ENCODE results near the gene HECW1. TPM values are rescaled to one million over a fixed set of nuclear protein-coding genes. Genes with fewer than 3 reads are reported as not detected.

The HECW1 gene
- total and polyA plus RNA-seq, 2 of the 13 experiments (the other 11 are each of a cell fraction or from before 2014, with no cell fraction given), result not detected

DNA sequence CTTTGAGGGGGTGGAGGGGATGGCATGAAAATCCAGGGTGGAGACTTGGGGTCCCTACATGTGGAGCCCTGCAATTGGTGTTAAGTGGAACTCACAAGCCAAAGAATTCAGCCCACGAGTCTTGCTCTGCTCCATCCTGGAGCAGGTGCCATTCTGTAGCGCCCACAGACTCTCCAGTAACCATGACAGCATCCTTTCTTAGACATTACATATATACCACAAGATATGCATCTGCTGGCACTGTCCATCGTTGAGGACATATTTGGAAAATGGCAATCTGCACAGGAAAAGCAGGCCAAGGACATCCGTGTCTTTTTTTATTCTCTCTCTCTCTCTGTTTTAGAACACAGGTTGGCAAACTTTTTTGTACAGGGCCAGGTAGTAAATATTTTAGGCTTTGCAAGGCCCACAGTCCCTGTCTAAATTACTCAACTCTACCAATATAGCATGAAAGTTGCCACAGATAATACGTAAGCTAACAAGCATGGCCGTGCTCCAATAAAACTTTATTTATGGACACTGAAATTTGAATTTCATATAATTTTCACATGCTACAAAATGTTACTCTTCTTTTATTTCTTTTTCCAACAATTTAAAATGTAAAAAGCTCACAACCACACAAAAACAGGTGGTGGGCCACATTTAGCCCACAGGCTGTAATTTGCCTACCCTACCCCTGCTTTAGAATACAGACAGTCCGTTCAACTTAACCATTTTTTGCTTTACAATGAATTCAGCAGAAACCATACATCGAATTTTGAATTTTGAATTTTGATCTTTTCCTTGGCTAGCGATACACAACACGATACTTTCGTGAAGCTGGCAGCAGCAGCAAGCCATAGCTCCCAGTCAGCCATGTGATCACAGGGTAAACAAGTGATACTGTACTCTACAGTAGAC is 329.0 kb downstream of the HECW1 start:
- Histone ChIP-seq H3K4me3 (replicated peaks in 1 of 3; ENCODE audit: insufficient read depth in 1 of 3, low read depth in 2 of 3, low read length in 3 of 3) (no peak overlapping the region), H3K79me2 (ENCODE audit: insufficient read depth, low read length) (no peaks in the 10 kb centered on the region), H2AFZ (ENCODE audit: low read length) (no peak overlapping the region), H3K9ac (ENCODE audit: insufficient read depth, low read depth, low read length) (no peak overlapping the region), H4K20me1 (ENCODE audit: insufficient read depth, low read length) (no peaks in the 10 kb centered on the region), H3K36me3 (replicated peaks in 1 of 2; ENCODE audit: control insufficient read depth in 1 of 2, insufficient read depth in 2 of 2, low read length in 2 of 2) (no peaks in the 10 kb centered on the region), H3K27me3 (ENCODE audit: control insufficient read depth in 1 of 2, insufficient read depth in 2 of 2, low read length in 2 of 2) (no peaks in the 10 kb centered on the region), H3K27ac (ENCODE audit: extremely low read length, insufficient read depth, low read length) (no peak overlapping the region), H3K9me3 (ENCODE audit: low read length) (no peaks in the 10 kb centered on the region), H3K4me1 (ENCODE audit: insufficient read depth, low read length) (peaks cover 31% of the 10 kb centered on the region), H3K4me2 (ENCODE audit: low read depth, low read length) (no peak overlapping the region)
- TF ChIP-seq ZSCAN21 (CRISPR knock-in tag; IDR thresholded peaks at IDR 0.05; ENCODE audit: borderline replicate concordance) (no peak), FOXM1 (CRISPR knock-in tag; IDR thresholded peaks at IDR 0.05) (no peak), ZNF138 (CRISPR knock-in tag; IDR thresholded peaks at IDR 0.05; ENCODE audit: low read depth) (no peak), TBX3 (IDR thresholded peaks at IDR 0.05; ENCODE audit: borderline replicate concordance) (no peak), TARDBP (CRISPR knock-in tag; IDR thresholded peaks at IDR 0.05) (no peak)
- TF ChIP-seq, protein P1, sequence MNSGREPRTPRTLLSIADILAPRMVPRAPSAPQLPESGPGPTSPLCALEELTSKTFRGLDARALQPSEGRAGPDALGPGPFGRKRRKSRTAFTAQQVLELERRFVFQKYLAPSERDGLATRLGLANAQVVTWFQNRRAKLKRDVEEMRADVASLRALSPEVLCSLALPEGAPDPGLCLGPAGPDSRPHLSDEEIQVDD (CRISPR knock-in tag; IDR thresholded peaks at IDR 0.05; ENCODE audit: borderline replicate concordance), result no peak
- POLR2A ChIA-PET, result no interaction called here
- ATAC-seq, result no peak
- no peak for DNase-seq (ENCODE audit: low spot score)
- no TSS peak for BruUV-seq (replicated peaks)
- 39% methylated on average over 11 of the region's 11 CpGs for WGBS (ENCODE audit: low lambda C conversion rate)
- CTCF ChIA-PET (ENCODE audit: low intra/inter-chr PET ratio, low total read pairs), result no interaction called here
- intact Hi-C loops (cut with micrococcal nuclease; ENCODE audit: unreplicated experiment), result no loop called here
- in situ Hi-C loops (cut with HindIII; ENCODE audit: extremely low pct_ligation_motif_present, low pct_unique_long_range_greater_than_20kb), result no loop called here
- no peak for FAIRE-seq

DNA sequence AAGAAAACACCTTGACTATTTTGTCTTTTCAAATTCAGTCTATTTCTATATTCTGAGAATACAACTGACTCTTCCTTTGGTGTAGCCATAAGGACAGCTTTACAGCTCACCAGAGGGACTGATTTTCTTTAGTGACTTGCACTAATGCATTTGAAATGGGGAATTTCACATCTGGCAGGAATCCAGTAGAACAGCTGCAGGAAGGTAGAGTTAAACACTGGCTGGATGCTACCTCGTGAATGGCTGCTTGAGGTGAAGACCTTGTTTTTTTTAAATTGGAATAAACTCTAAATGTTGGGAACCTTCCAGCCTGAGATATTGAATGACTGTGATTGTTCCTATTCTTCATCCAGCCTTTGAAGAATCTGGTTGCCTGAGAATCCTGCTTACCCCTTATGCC is 330.9 kb downstream of the HECW1 start:
- in situ Hi-C loops (cut with HindIII; ENCODE audit: extremely low pct_ligation_motif_present, low pct_unique_long_range_greater_than_20kb) (no loop called here), intact Hi-C loops (cut with micrococcal nuclease; ENCODE audit: unreplicated experiment) (no loop called here)
- FAIRE-seq (no peak), DNase-seq (ENCODE audit: low spot score) (no peak), ATAC-seq (no peak)
- Histone ChIP-seq H3K79me2 (ENCODE audit: insufficient read depth, low read length) (no peaks in the 10 kb centered on the region), H3K4me2 (ENCODE audit: low read depth, low read length) (no peak overlapping the region), H3K4me3 (replicated peaks in 1 of 3; ENCODE audit: insufficient read depth in 1 of 3, low read depth in 2 of 3, low read length in 3 of 3) (no peak overlapping the region), H2AFZ (ENCODE audit: low read length) (no peak overlapping the region), H3K27ac (ENCODE audit: extremely low read length, insufficient read depth, low read length) (no peak overlapping the region), H4K20me1 (ENCODE audit: insufficient read depth, low read length) (no peaks in the 10 kb centered on the region), H3K27me3 (ENCODE audit: control insufficient read depth in 1 of 2, insufficient read depth in 2 of 2, low read length in 2 of 2) (no peaks in the 10 kb centered on the region), H3K9me3 (ENCODE audit: low read length) (no peaks in the 10 kb centered on the region), H3K4me1 (ENCODE audit: insufficient read depth, low read length) (peaks cover 27% of the 10 kb centered on the region), H3K36me3 (replicated peaks in 1 of 2; ENCODE audit: control insufficient read depth in 1 of 2, insufficient read depth in 2 of 2, low read length in 2 of 2) (no peaks in the 10 kb centered on the region), H3K9ac (ENCODE audit: insufficient read depth, low read depth, low read length) (no peak overlapping the region)
- TF ChIP-seq, protein P2, sequence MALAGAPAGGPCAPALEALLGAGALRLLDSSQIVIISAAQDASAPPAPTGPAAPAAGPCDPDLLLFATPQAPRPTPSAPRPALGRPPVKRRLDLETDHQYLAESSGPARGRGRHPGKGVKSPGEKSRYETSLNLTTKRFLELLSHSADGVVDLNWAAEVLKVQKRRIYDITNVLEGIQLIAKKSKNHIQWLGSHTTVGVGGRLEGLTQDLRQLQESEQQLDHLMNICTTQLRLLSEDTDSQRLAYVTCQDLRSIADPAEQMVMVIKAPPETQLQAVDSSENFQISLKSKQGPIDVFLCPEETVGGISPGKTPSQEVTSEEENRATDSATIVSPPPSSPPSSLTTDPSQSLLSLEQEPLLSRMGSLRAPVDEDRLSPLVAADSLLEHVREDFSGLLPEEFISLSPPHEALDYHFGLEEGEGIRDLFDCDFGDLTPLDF (CRISPR knock-in tag; IDR thresholded peaks at IDR 0.05), result no peak
- no peak for TF ChIP-seq ZNF615 (CRISPR knock-in tag; IDR thresholded peaks at IDR 0.05; ENCODE audit: borderline replicate concordance)
- TF ChIP-seq, protein P3, sequence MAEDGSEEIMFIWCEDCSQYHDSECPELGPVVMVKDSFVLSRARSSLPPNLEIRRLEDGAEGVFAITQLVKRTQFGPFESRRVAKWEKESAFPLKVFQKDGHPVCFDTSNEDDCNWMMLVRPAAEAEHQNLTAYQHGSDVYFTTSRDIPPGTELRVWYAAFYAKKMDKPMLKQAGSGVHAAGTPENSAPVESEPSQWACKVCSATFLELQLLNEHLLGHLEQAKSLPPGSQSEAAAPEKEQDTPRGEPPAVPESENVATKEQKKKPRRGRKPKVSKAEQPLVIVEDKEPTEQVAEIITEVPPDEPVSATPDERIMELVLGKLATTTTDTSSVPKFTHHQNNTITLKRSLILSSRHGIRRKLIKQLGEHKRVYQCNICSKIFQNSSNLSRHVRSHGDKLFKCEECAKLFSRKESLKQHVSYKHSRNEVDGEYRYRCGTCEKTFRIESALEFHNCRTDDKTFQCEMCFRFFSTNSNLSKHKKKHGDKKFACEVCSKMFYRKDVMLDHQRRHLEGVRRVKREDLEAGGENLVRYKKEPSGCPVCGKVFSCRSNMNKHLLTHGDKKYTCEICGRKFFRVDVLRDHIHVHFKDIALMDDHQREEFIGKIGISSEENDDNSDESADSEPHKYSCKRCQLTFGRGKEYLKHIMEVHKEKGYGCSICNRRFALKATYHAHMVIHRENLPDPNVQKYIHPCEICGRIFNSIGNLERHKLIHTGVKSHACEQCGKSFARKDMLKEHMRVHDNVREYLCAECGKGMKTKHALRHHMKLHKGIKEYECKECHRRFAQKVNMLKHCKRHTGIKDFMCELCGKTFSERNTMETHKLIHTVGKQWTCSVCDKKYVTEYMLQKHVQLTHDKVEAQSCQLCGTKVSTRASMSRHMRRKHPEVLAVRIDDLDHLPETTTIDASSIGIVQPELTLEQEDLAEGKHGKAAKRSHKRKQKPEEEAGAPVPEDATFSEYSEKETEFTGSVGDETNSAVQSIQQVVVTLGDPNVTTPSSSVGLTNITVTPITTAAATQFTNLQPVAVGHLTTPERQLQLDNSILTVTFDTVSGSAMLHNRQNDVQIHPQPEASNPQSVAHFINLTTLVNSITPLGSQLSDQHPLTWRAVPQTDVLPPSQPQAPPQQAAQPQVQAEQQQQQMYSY (CRISPR knock-in tag; IDR thresholded peaks at IDR 0.05), result no peak
- TF ChIP-seq, protein P4, sequence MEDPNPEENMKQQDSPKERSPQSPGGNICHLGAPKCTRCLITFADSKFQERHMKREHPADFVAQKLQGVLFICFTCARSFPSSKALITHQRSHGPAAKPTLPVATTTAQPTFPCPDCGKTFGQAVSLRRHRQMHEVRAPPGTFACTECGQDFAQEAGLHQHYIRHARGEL (CRISPR knock-in tag; IDR thresholded peaks at IDR 0.05), result no peak
- no peak for TF ChIP-seq SKI (IDR thresholded peaks at IDR 0.05; ENCODE audit: partially characterized antibody)
- ChIA-PET CTCF (ENCODE audit: low intra/inter-chr PET ratio, low total read pairs) (no interaction called here), POLR2A (no interaction called here)
- BruUV-seq (replicated peaks), result no TSS peak
- WGBS (ENCODE audit: low lambda C conversion rate), result 0% methylated on average over 1 of the region's 1 CpG

Measured in HepG2 (cell line).